Esophagus muscularis mucosa (tissue), 4 donors: Measurements from ENCODE around the gene NGEF.

ENCODE experiments used
- EP300 ChIP-seq: sonication (generic); formaldehyde crosslinking; IDR thresholded peaks from one replicate; pipeline ENCODE4 v1.6.1; 2017; ENCODE audit warnings: antibody characterized with exemption
- POLR2A ChIP-seq: fragments of 450-650 bp; IDR thresholded peaks from one replicate; pipeline ENCODE4 v1.6.1; 2017; ENCODE audit warnings: antibody characterized with exemption, moderate library complexity, mild to moderate bottlenecking, low read depth
- POLR2AphosphoS5 ChIP-seq, 2 donors: sonication (generic); formaldehyde crosslinking; IDR thresholded peaks; one replicate each; pipeline ENCODE4 v1.6.1; 2017; ENCODE audit warnings: antibody characterized with exemption in 2 of 2
- TF ChIP-seq, protein P1 (sequence below), 3 experiments: fragments of 200-600 bp in 2 of 3; fragments of 450-650 bp in 1 of 3; sonication (generic) in 2 of 3; IDR thresholded peaks; one replicate each; pipeline ENCODE4 v1.5.1; 2017 to 2019; ENCODE audit warnings: antibody characterized with exemption in 3 of 3, mild to moderate bottlenecking in 2 of 3, moderate library complexity in 1 of 3

GRCh38 chr2:232894251-232894650, 118.8 kb downstream of the NGEF start:
- no peak for TF ChIP-seq POLR2AphosphoS5 (IDR thresholded peaks at IDR 0.05)
- TF ChIP-seq, protein P1, sequence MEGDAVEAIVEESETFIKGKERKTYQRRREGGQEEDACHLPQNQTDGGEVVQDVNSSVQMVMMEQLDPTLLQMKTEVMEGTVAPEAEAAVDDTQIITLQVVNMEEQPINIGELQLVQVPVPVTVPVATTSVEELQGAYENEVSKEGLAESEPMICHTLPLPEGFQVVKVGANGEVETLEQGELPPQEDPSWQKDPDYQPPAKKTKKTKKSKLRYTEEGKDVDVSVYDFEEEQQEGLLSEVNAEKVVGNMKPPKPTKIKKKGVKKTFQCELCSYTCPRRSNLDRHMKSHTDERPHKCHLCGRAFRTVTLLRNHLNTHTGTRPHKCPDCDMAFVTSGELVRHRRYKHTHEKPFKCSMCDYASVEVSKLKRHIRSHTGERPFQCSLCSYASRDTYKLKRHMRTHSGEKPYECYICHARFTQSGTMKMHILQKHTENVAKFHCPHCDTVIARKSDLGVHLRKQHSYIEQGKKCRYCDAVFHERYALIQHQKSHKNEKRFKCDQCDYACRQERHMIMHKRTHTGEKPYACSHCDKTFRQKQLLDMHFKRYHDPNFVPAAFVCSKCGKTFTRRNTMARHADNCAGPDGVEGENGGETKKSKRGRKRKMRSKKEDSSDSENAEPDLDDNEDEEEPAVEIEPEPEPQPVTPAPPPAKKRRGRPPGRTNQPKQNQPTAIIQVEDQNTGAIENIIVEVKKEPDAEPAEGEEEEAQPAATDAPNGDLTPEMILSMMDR (IDR thresholded peaks at IDR 0.05), result no peak
- no peak for TF ChIP-seq EP300
- no peak for TF ChIP-seq POLR2A
